T-helper 17 cell (primary cell): Measurements from ENCODE around the gene FGF12. TPM values are rescaled to one million over a fixed set of nuclear protein-coding genes. Genes with fewer than 3 reads are reported as not detected.

ENCODE experiments used
- ATAC-seq: fragments of 150-1000 bp; cut with Tn5 transposase; 2 replicates; pipeline ENCODE4 v1.10.0; 2021; ENCODE audit warnings: mild to moderate bottlenecking, moderate library complexity
- DNase-seq, 3 donors: peaks; one replicate each; pipeline versions ENCODE4 v3.0.0 to v3.0.0-alpha.2; 2020 to 2021
- H3K9me3 ChIP-seq: one replicate; pipeline ENCODE4 v1.7.0; 2013; ENCODE audit warnings: low read length, mild to moderate bottlenecking; ENCODE audit not compliant: control insufficient read depth, poor library complexity, severe bottlenecking
- H3K27ac Mint-ChIP-seq: one replicate; pipeline ENCODE4 v1.8.0; 2022; ENCODE audit warnings: mild to moderate bottlenecking, moderate library complexity, mixed read lengths
- H3K27me3 Mint-ChIP-seq: one replicate; pipeline ENCODE4 v1.8.0; 2022; ENCODE audit warnings: mixed read lengths
- H3K36me3 Mint-ChIP-seq: one replicate; pipeline ENCODE4 v1.8.0; 2022; ENCODE audit warnings: low read depth, mixed read lengths
- H3K4me1 Mint-ChIP-seq: one replicate; pipeline ENCODE4 v1.8.0; 2022; ENCODE audit warnings: mild to moderate bottlenecking, mixed read lengths
- H3K4me3 Mint-ChIP-seq: one replicate; pipeline ENCODE4 v1.8.0; 2022; ENCODE audit warnings: mild to moderate bottlenecking, moderate library complexity, mixed read lengths
- total RNA-seq, 4 donors: library from RNA in 2 of 4; stranded (reverse) in 2 of 4; gene quantifications; one replicate each; pipeline ENCODE4 v1.2.3 and lab custom pipeline; 2022 to 2026

FGF12 gene
- total RNA-seq, 2 donors from 2014 or later, result 0.35 TPM; not detected in 1

- Mint-ChIP-seq H3K36me3 (no peaks in the 10 kb centered on the region), H3K4me3 (no peak overlapping the region), H3K27me3 (no peaks in the 10 kb centered on the region), H3K4me1 (no peaks in the 10 kb centered on the region), H3K27ac (no peak overlapping the region)
- DNase-seq (no peak), ATAC-seq (no peak)
- H3K9me3 ChIP-seq, result no peaks in the 10 kb centered on the region
Measured at GRCh38 chr3:192121923-192122322, 605.4 kb downstream of the FGF12 start.

GRCh38 chr3:192108820-192109219, 618.5 kb downstream of the FGF12 start:
- H3K36me3 Mint-ChIP-seq, result no peaks in the 10 kb centered on the region
- no peak for DNase-seq
- no peak for ATAC-seq

GRCh38 chr3:192106543-192106942, 620.8 kb downstream of the FGF12 start:
- no peaks in the 10 kb centered on the region for H3K9me3 ChIP-seq
- Mint-ChIP-seq H3K36me3 (no peaks in the 10 kb centered on the region), H3K27me3 (no peaks in the 10 kb centered on the region), H3K27ac (no peak overlapping the region), H3K4me1 (no peaks in the 10 kb centered on the region), H3K4me3 (no peak overlapping the region)
- no peak for DNase-seq
- no peak for ATAC-seq

More at GRCh38 chr3:192108820-192109219, 618.5 kb downstream of the FGF12 start:
- H3K27ac Mint-ChIP-seq, result no peak overlapping the region
- no peaks in the 10 kb centered on the region for H3K9me3 ChIP-seq
- no peaks in the 10 kb centered on the region for H3K4me1 Mint-ChIP-seq
- H3K4me3 Mint-ChIP-seq, result no peak overlapping the region
- no peaks in the 10 kb centered on the region for H3K27me3 Mint-ChIP-seq

- DNase-seq (no peak), ATAC-seq (no peak)
- Mint-ChIP-seq H3K27me3 (no peaks in the 10 kb centered on the region), H3K36me3 (no peaks in the 10 kb centered on the region), H3K4me1 (no peaks in the 10 kb centered on the region), H3K4me3 (no peak overlapping the region), H3K27ac (no peak overlapping the region)
- H3K9me3 ChIP-seq, result no peaks in the 10 kb centered on the region
Measured at GRCh38 chr3:192092388-192093005, 634.8 kb downstream of the FGF12 start.

- no peak for DNase-seq
- ATAC-seq, result no peak
- H3K27ac Mint-ChIP-seq, result no peak overlapping the region
- H3K27me3 Mint-ChIP-seq, result no peaks in the 10 kb centered on the region
- H3K36me3 Mint-ChIP-seq, result no peaks in the 10 kb centered on the region
- no peaks in the 10 kb centered on the region for H3K9me3 ChIP-seq
- H3K4me3 Mint-ChIP-seq, result no peak overlapping the region
- no peaks in the 10 kb centered on the region for H3K4me1 Mint-ChIP-seq
Measured at GRCh38 chr3:192091831-192092230, 635.5 kb downstream of the FGF12 start.

GRCh38 chr3:192090586-192090985, 636.8 kb downstream of the FGF12 start:
- no peaks in the 10 kb centered on the region for H3K27me3 Mint-ChIP-seq
- no peak overlapping the region for H3K27ac Mint-ChIP-seq
- no peaks in the 10 kb centered on the region for H3K36me3 Mint-ChIP-seq
- H3K4me3 Mint-ChIP-seq, result no peak overlapping the region
- no peaks in the 10 kb centered on the region for H3K9me3 ChIP-seq
- H3K4me1 Mint-ChIP-seq, result no peaks in the 10 kb centered on the region
- ATAC-seq, result no peak
- no peak for DNase-seq

Other genes with a start within 250 kb of the FGF12 start
- 10 to 100 TPM; 10.1 to 12.3 TPM for gene MB21D2, start 190.3 kb upstream of the FGF12 start, total RNA-seq